T-cell (primary cell): ENCODE measurements around the gene SETBP1. TPM values are rescaled to one million over a fixed set of nuclear protein-coding genes. Genes with fewer than 3 reads are reported as not detected.

ENCODE experiments used
- ATAC-seq, 4 experiments: fragments of 200-7000 bp in 3 of 4; fragments of 150-1000 bp in 1 of 4; cut with Tn5 transposase; replicated peaks in 1 of 4; 1 replicate in 3 of 4; 2 replicates in 1 of 4; pipeline ENCODE4 v1.10.0; 2021; ENCODE audit warnings: moderate library complexity in 3 of 4, mild to moderate bottlenecking in 2 of 4, moderate number of reproducible peaks in 1 of 4
- CTCF ChIA-PET, 2 donors: fragments of 300-600 bp; sonication (Branson Sonifier 250); formaldehyde crosslinking; loops; one replicate each; lab custom pipeline; 2022; ENCODE audit warnings: antibody characterized with exemption in 2 of 2; lab: Charles Lee
- POLR2A ChIA-PET, 2 donors: fragments of 300-600 bp; sonication (Branson Sonifier 250); formaldehyde crosslinking; loops; one replicate each; lab custom pipeline; 2022; ENCODE audit warnings: antibody characterized with exemption in 2 of 2; lab: Charles Lee
- DNase-seq, 35 experiments: peaks; one replicate each; pipeline versions ENCODE4 v3.0.0 to v3.0.0-alpha.2; 2013 to 2023
- H3K27ac ChIP-seq: one replicate; pipeline ENCODE4 v1.5.1; 2013; ENCODE audit warnings: low read length
- H3K27me3 ChIP-seq, 2 experiments: replicated peaks in 1 of 2; 1 replicate in 1 of 2; 2 replicates in 1 of 2; pipeline versions ENCODE4 v1.6.1 to v1.7.0; 2013; ENCODE audit warnings: low read length in 1 of 2, mixed read lengths in 1 of 2; ENCODE audit not compliant: control insufficient read depth in 2 of 2, insufficient read depth in 2 of 2; ENCODE audit errors: extremely low read depth in 1 of 2
- H3K36me3 ChIP-seq, 2 donors: 1 replicate in 1 of 2; 2 replicates in 1 of 2; pipeline versions ENCODE4 v1.6.1 to v1.7.0; 2013; ENCODE audit warnings: low read length in 1 of 2; ENCODE audit not compliant: control insufficient read depth in 2 of 2, insufficient read depth in 1 of 2; ENCODE audit errors: extremely low read depth in 1 of 2
- H3K4me1 ChIP-seq, 2 experiments: 1 replicate in 1 of 2; 2 replicates in 1 of 2; pipeline versions ENCODE4 v1.6.1 to v1.7.0; 2013; ENCODE audit warnings: low read length in 2 of 2, mixed read lengths in 1 of 2; ENCODE audit not compliant: insufficient read depth in 2 of 2, control insufficient read depth in 1 of 2; ENCODE audit errors: extremely low read depth in 1 of 2
- H3K4me3 ChIP-seq, 2 donors: 1 replicate in 1 of 2; 2 replicates in 1 of 2; pipeline versions ENCODE4 v1.5.1 to v1.7.0; 2013; ENCODE audit warnings: mild to moderate bottlenecking in 2 of 2, low read length in 1 of 2, moderate library complexity in 1 of 2; ENCODE audit not compliant: control insufficient read depth in 1 of 2; ENCODE audit errors: extremely low read depth in 1 of 2
- H3K9me3 ChIP-seq: 2 replicates; pipeline ENCODE4 v1.7.0; 2013
- H3K27ac Mint-ChIP-seq, 2 donors: one replicate each; pipeline ENCODE4 v1.8.0; 2020 to 2021; ENCODE audit warnings: mild to moderate bottlenecking in 2 of 2, mixed read lengths in 2 of 2
- H3K27me3 Mint-ChIP-seq, 2 donors: one replicate each; pipeline ENCODE4 v1.8.0; 2021 to 2022; ENCODE audit warnings: mixed read lengths in 2 of 2
- H3K36me3 Mint-ChIP-seq: one replicate; pipeline ENCODE4 v1.8.0; 2021; ENCODE audit warnings: mixed read lengths
- H3K4me1 Mint-ChIP-seq, 3 donors: one replicate each; pipeline ENCODE4 v1.8.0; 2020 to 2022; ENCODE audit warnings: mixed read lengths in 3 of 3, mild to moderate bottlenecking in 1 of 3
- H3K4me3 Mint-ChIP-seq, 3 donors: one replicate each; pipeline ENCODE4 v1.8.0; 2020 to 2022; ENCODE audit warnings: mild to moderate bottlenecking in 3 of 3, mixed read lengths in 3 of 3, moderate library complexity in 3 of 3
- H3K9me3 Mint-ChIP-seq, 3 donors: one replicate each; pipeline ENCODE4 v1.8.0; 2020 to 2022; ENCODE audit warnings: mixed read lengths in 3 of 3
- WGBS: methylation state at CpG from one replicate; pipeline ENCODE4 v1.1.5; 2013; ENCODE audit warnings: missing lambda C conversion rate; ENCODE audit not compliant: insufficient coverage; 5-methylcytosine and 5-hydroxymethylcytosine counted together
- total RNA-seq, 35 experiments: library from RNA in 6 of 35; stranded (reverse) in 6 of 35; fragments of 120-200 nt in 1 of 35; gene quantifications; one replicate each; pipeline versions ENCODE4 v1.2.1 to v1.2.4 and lab custom pipeline; 2013 to 2026

The SETBP1 gene
- total RNA-seq, 5 donors from 2014 or later (not counting 1 experiment from before 2014, with no cell fraction given), result 1.6 to 5.7 (median 3.2) TPM

GRCh38 chr18:44687421-44687820 is 6.7 kb downstream of the SETBP1 start:
- H3K36me3 Mint-ChIP-seq, result no peaks in the 10 kb centered on the region
- POLR2A ChIA-PET, result no interaction called here
- Histone ChIP-seq H3K9me3 (no peaks in the 10 kb centered on the region), H3K36me3 (no peaks in the 10 kb centered on the region), H3K27ac (no peak overlapping the region), H3K4me1 (no peaks in the 10 kb centered on the region), H3K27me3 (peaks cover 0 to 7% of the 10 kb centered on the region in 2 experiments), H3K4me3 (no peak overlapping the region)
- no peak overlapping the region for H3K4me3 Mint-ChIP-seq
- no peak overlapping the region for H3K27ac Mint-ChIP-seq
- H3K4me1 Mint-ChIP-seq, result no peaks in the 10 kb centered on the region
- no peak for DNase-seq
- H3K27me3 Mint-ChIP-seq, result peaks cover 15 to 22% of the 10 kb centered on the region in 2 donors
- no peaks in the 10 kb centered on the region for H3K9me3 Mint-ChIP-seq
- CTCF ChIA-PET, result no interaction called here
- no peak for ATAC-seq

- Histone ChIP-seq H3K27me3 (peaks cover 0 to 7% of the 10 kb centered on the region in 2 experiments), H3K27ac (no peak overlapping the region), H3K4me3 (no peak overlapping the region), H3K4me1 (no peaks in the 10 kb centered on the region), H3K36me3 (no peaks in the 10 kb centered on the region), H3K9me3 (no peaks in the 10 kb centered on the region)
- ChIA-PET POLR2A (no interaction called here), CTCF (no interaction called here)
- 90% methylated on average over 2 of the region's 3 CpGs for WGBS
- Mint-ChIP-seq H3K27ac (no peak overlapping the region), H3K9me3 (no peaks in the 10 kb centered on the region), H3K4me3 (no peak overlapping the region), H3K4me1 (no peaks in the 10 kb centered on the region), H3K27me3 (peaks cover 15 to 24% of the 10 kb centered on the region in 2 donors), H3K36me3 (no peaks in the 10 kb centered on the region)
- no peak for DNase-seq
- ATAC-seq, result no peak
Observed at GRCh38 chr18:44689736-44690135, 9.0 kb downstream of the SETBP1 start.

GRCh38 chr18:44691148-44691925 is 10.6 kb downstream of the SETBP1 start:
- no peaks in the 10 kb centered on the region for H3K9me3 Mint-ChIP-seq
- H3K4me3 Mint-ChIP-seq, result no peak overlapping the region
- WGBS, result 70% methylated on average over 1 of the region's 4 CpGs
- Histone ChIP-seq H3K27me3 (peaks cover 0 to under 1% of the 10 kb centered on the region in 2 experiments), H3K36me3 (no peaks in the 10 kb centered on the region), H3K27ac (no peak overlapping the region), H3K4me1 (no peaks in the 10 kb centered on the region), H3K9me3 (no peaks in the 10 kb centered on the region), H3K4me3 (no peak overlapping the region)
- H3K27ac Mint-ChIP-seq, result no peak overlapping the region
- POLR2A ChIA-PET, result no interaction called here
- CTCF ChIA-PET, result no interaction called here
- no peak for DNase-seq
- ATAC-seq, result no peak
- H3K27me3 Mint-ChIP-seq, result peaks cover 10 to 18% of the 10 kb centered on the region in 2 donors
- no peaks in the 10 kb centered on the region for H3K4me1 Mint-ChIP-seq
- H3K36me3 Mint-ChIP-seq, result no peaks in the 10 kb centered on the region

- Histone ChIP-seq H3K9me3 (no peaks in the 10 kb centered on the region), H3K4me1 (no peaks in the 10 kb centered on the region), H3K36me3 (no peaks in the 10 kb centered on the region), H3K27ac (no peak overlapping the region), H3K27me3 (no peaks in the 10 kb centered on the region), H3K4me3 (no peak overlapping the region)
- POLR2A ChIA-PET, result no interaction called here
- Mint-ChIP-seq H3K4me3 (no peak overlapping the region), H3K27ac (no peak overlapping the region), H3K4me1 (peaks cover 2% of the 10 kb centered on the region in 3 donors), H3K9me3 (no peaks in the 10 kb centered on the region), H3K36me3 (no peaks in the 10 kb centered on the region), H3K27me3 (peaks cover 8 to 11% of the 10 kb centered on the region in 2 donors)
- no peak for DNase-seq
- CTCF ChIA-PET, result no interaction called here
- WGBS, result 90% methylated on average over 3 of the region's 4 CpGs
- no peak for ATAC-seq
Observed at GRCh38 chr18:44693030-44693784, 12.5 kb downstream of the SETBP1 start.

GRCh38 chr18:44695503-44695902 is 14.8 kb downstream of the SETBP1 start:
- H3K36me3 Mint-ChIP-seq, result no peaks in the 10 kb centered on the region
- no peak for ATAC-seq
- H3K27ac Mint-ChIP-seq, result no peak overlapping the region
- 82% methylated on average over 1 of the region's 4 CpGs for WGBS
- no peaks in the 10 kb centered on the region for H3K9me3 ChIP-seq
- POLR2A ChIA-PET, result no interaction called here
- no peak overlapping the region for H3K4me3 Mint-ChIP-seq
- no peaks in the 10 kb centered on the region for H3K27me3 ChIP-seq
- no peaks in the 10 kb centered on the region for H3K9me3 Mint-ChIP-seq
- H3K27ac ChIP-seq, result no peak overlapping the region
- peaks cover 4 to 6% (median 5%) of the 10 kb centered on the region in 3 donors for H3K4me1 Mint-ChIP-seq
- CTCF ChIA-PET, result interaction anchor here in 1 of 2 donors (0.6 to 0.9 kb wide), 2 partner anchors 16 to 662 kb away, joined by 3 to 4 read pairs; no protein-coding TSS in a partner anchor
- no peak overlapping the region for H3K4me3 ChIP-seq
- H3K4me1 ChIP-seq, result peaks cover 0 to 3% of the 10 kb centered on the region in 2 experiments
- peaks cover 0 to 3% of the 10 kb centered on the region in 2 donors for H3K27me3 Mint-ChIP-seq
- DNase-seq, result no peak
- H3K36me3 ChIP-seq, result no peaks in the 10 kb centered on the region

GRCh38 chr18:44696892-44697291 is 16.2 kb downstream of the SETBP1 start:
- ChIA-PET CTCF (no interaction called here), POLR2A (no interaction called here)
- no peaks in the 10 kb centered on the region for H3K36me3 Mint-ChIP-seq
- DNase-seq, result no peak
- peaks cover 4 to 6% (median 5%) of the 10 kb centered on the region in 3 donors for H3K4me1 Mint-ChIP-seq
- peaks cover 0 to 13% of the 10 kb centered on the region in 2 experiments for H3K4me1 ChIP-seq
- no peak overlapping the region for H3K4me3 ChIP-seq
- H3K27me3 Mint-ChIP-seq, result peaks cover 0 to 3% of the 10 kb centered on the region in 2 donors
- H3K9me3 Mint-ChIP-seq, result no peaks in the 10 kb centered on the region
- H3K27me3 ChIP-seq, result no peaks in the 10 kb centered on the region
- no peaks in the 10 kb centered on the region for H3K9me3 ChIP-seq
- H3K27ac ChIP-seq, result no peak overlapping the region
- no peak for ATAC-seq
- H3K4me3 Mint-ChIP-seq, result no peak overlapping the region
- no peak overlapping the region for H3K27ac Mint-ChIP-seq
- WGBS, result 100% methylated on average over 1 of the region's 9 CpGs
- no peaks in the 10 kb centered on the region for H3K36me3 ChIP-seq
